ENCODE measurements around the gene CD109. TPM values are rescaled to one million over a fixed set of nuclear protein-coding genes. Genes with fewer than 3 reads are reported as not detected.

Gene CD109
- polyA plus RNA-seq, 1 donor from 2014 or later: 0.07 TPM

GRCh38 chr6:73798592-73798991, 102.6 kb downstream of the CD109 start:
- H3K9me3 ChIP-seq (ENCODE audit: low read length): no peaks in the 10 kb centered on the region
- H4K20me1 ChIP-seq (ENCODE audit: insufficient read depth): no peaks in the 10 kb centered on the region
- no peaks in the 10 kb centered on the region for H3F3A ChIP-seq (ENCODE audit: insufficient read depth, low read length, poor library complexity, severe bottlenecking)
- no peaks in the 10 kb centered on the region for H3K36me3 ChIP-seq (ENCODE audit: insufficient read depth, low read length)
- no peak overlapping the region for H2AFZ ChIP-seq (ENCODE audit: low read depth, low read length)
- H3K9me2 ChIP-seq (ENCODE audit: insufficient read depth, low read length): no peaks in the 10 kb centered on the region
- H3K4me2 ChIP-seq (ENCODE audit: low read length): no peak overlapping the region
- H3K27me3 ChIP-seq (ENCODE audit: insufficient read depth, low read depth, low read length): no peaks in the 10 kb centered on the region
- H3K9ac ChIP-seq (ENCODE audit: low read length): no peak overlapping the region
- H3K79me2 ChIP-seq (replicated peaks; ENCODE audit: insufficient read depth, low read length): no peaks in the 10 kb centered on the region
- H3K27ac ChIP-seq (ENCODE audit: low read length): no peak overlapping the region
- TF ChIP-seq EZH2 (IDR thresholded peaks at IDR 0.05; ENCODE audit: borderline replicate concordance, insufficient read depth, low read length, poor library complexity, severe bottlenecking) (no peak), TAF1 (IDR thresholded peaks at IDR 0.05; ENCODE audit: low read depth) (no peak), MXI1 (conservative IDR thresholded peaks at IDR 0.05; ENCODE audit: poor library complexity, severe bottlenecking) (no peak)
- no peak overlapping the region for H3K4me3 ChIP-seq (ENCODE audit: low read length)

- Histone ChIP-seq H3K4me3 (ENCODE audit: low read length) (no peak overlapping the region), H3K9ac (ENCODE audit: low read length) (no peak overlapping the region), H3K36me3 (ENCODE audit: insufficient read depth, low read length) (no peaks in the 10 kb centered on the region), H3K9me2 (ENCODE audit: insufficient read depth, low read length) (no peaks in the 10 kb centered on the region), H3K79me2 (replicated peaks; ENCODE audit: insufficient read depth, low read length) (no peaks in the 10 kb centered on the region), H3F3A (ENCODE audit: insufficient read depth, low read length, poor library complexity, severe bottlenecking) (no peaks in the 10 kb centered on the region), H3K4me2 (ENCODE audit: low read length) (no peak overlapping the region), H3K9me3 (ENCODE audit: low read length) (no peaks in the 10 kb centered on the region), H4K20me1 (ENCODE audit: insufficient read depth) (no peaks in the 10 kb centered on the region), H2AFZ (ENCODE audit: low read depth, low read length) (no peak overlapping the region), H3K27me3 (ENCODE audit: insufficient read depth, low read depth, low read length) (no peaks in the 10 kb centered on the region), H3K27ac (ENCODE audit: low read length) (no peak overlapping the region)
- TF ChIP-seq RAD21 (conservative IDR thresholded peaks at IDR 0.05): no peak
- TF ChIP-seq CTCF (IDR thresholded peaks at IDR 0.05; ENCODE audit: poor library complexity, severe bottlenecking): no peak
- no peak for TF ChIP-seq TAF1 (IDR thresholded peaks at IDR 0.05; ENCODE audit: low read depth)
- TF ChIP-seq MXI1 (conservative IDR thresholded peaks at IDR 0.05; ENCODE audit: poor library complexity, severe bottlenecking): no peak
Measured at GRCh38 chr6:73800997-73801396, 105.0 kb downstream of the CD109 start.

GRCh38 chr6:73801652-73802268, 105.8 kb downstream of the CD109 start:
- H3K9me2 ChIP-seq (ENCODE audit: insufficient read depth, low read length): no peaks in the 10 kb centered on the region
- H3K27ac ChIP-seq (ENCODE audit: low read length): no peak overlapping the region
- H3K4me2 ChIP-seq (ENCODE audit: low read length): no peak overlapping the region
- H3K9me3 ChIP-seq (ENCODE audit: low read length): no peaks in the 10 kb centered on the region
- no peak overlapping the region for H3K9ac ChIP-seq (ENCODE audit: low read length)
- no peaks in the 10 kb centered on the region for H3K27me3 ChIP-seq (ENCODE audit: insufficient read depth, low read depth, low read length)
- H3F3A ChIP-seq (ENCODE audit: insufficient read depth, low read length, poor library complexity, severe bottlenecking): no peaks in the 10 kb centered on the region
- no peak overlapping the region for H3K4me3 ChIP-seq (ENCODE audit: low read length)
- TF ChIP-seq POLR2AphosphoS5 (IDR thresholded peaks at IDR 0.05) (no peak), EZH2 (IDR thresholded peaks at IDR 0.05; ENCODE audit: borderline replicate concordance, insufficient read depth, low read length, poor library complexity, severe bottlenecking) (no peak), SMC3 (conservative IDR thresholded peaks at IDR 0.05; ENCODE audit: poor library complexity) (no peak), MXI1 (conservative IDR thresholded peaks at IDR 0.05; ENCODE audit: poor library complexity, severe bottlenecking) (no peak), TAF1 (IDR thresholded peaks at IDR 0.05; ENCODE audit: low read depth) (no peak), CTCF (IDR thresholded peaks at IDR 0.05; ENCODE audit: poor library complexity, severe bottlenecking) (no peak), EP300 (conservative IDR thresholded peaks at IDR 0.05; ENCODE audit: poor library complexity, severe bottlenecking) (no peak), RAD21 (conservative IDR thresholded peaks at IDR 0.05) (no peak), REST (IDR thresholded peaks at IDR 0.05; ENCODE audit: borderline replicate concordance) (no peak)
- no peak overlapping the region for H2AFZ ChIP-seq (ENCODE audit: low read depth, low read length)
- H3K36me3 ChIP-seq (ENCODE audit: insufficient read depth, low read length): no peaks in the 10 kb centered on the region
- no peaks in the 10 kb centered on the region for H4K20me1 ChIP-seq (ENCODE audit: insufficient read depth)
- H3K79me2 ChIP-seq (replicated peaks; ENCODE audit: insufficient read depth, low read length): no peaks in the 10 kb centered on the region
